NCI-H510A treated with DMSO at 0.1 percent for 48 hours (cell line): ENCODE measurements around the gene ATP1A4.

Source experiments
- DNase-seq: peaks from one replicate; lab custom pipeline; 2025; lab: John Stamatoyannopoulos, UW

Gene ATP1A4

DNA sequence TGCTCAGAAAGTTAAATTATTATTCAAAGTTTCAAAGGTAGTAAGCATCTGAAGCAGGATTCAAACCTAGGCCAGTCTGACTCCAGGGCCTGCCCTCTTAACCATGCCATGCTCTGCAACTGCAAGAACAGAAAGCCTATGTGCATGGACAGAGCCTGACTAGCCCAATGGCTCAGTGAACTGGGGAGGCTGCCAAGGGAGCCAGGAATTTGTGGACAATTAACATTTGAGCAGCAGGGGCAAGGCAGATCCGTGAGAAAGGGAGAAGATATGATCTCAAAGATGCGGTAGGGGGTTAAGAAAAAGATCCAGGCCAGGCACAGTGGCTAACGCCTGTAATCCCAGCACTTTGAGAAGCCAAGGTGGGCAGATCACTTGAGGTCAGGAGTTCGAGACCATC lies 6.5 kb upstream of the ATP1A4 start:
- DNase-seq, result no peak

DNA sequence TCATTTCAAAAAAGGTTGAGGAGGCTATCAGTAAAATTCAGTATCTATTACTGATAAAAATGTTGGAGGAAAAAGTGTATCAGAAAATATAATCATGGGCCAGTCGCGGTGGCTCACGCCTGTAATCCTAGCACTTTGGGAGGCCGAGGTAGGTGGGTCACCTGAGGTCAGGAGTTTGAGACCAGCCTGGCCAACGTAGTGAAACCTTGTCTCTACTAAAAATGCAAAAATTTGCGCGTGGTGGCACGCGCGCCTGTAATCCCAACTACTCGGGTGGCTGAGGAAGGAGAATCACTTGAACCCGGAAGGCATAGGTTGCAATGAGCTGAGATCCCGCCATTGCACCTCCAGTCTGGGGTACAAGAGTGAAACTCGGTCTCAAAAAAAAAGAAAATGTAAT lies 5.3 kb upstream of the ATP1A4 start:
- DNase-seq, result no peak

DNA sequence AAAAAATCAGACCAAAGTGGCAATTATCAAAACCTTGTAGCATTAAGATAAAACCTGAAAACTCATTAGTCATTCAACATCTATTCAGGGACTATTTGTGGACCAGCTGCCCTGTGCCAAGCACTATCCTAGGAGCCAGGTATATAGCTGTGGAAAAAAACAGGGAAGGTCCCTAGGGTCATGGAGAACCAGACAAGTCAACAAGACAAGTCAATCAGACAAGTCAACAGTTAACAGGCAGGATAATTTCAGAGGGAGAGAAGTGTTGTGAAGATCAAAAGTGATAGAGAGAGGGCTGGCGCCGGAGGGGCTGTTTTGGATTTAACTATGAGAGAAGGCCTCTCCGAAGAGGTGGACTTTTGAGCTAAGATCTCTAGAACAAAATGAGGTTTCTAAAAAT lies 3.3 kb upstream of the ATP1A4 start:
- DNase-seq, result no peak

DNA sequence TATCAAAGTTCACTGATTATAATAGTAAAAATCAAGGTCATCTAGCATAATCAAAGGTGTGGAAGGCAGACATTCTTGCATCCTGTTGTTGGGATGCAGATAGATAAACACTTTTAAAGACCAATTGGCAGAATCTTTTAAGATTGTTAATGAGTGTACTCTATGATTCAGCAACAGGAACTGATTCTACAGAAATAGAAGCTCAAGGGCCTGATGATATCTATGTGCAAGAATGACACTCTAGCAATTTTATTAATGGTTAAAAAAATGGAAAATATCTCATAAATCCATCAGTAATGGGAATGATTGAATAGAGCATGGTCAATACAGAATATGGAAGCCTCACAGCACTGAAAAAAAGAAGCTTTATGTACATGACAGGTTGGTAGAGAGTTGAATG lies 2.2 kb upstream of the ATP1A4 start:
- no peak for DNase-seq

DNA sequence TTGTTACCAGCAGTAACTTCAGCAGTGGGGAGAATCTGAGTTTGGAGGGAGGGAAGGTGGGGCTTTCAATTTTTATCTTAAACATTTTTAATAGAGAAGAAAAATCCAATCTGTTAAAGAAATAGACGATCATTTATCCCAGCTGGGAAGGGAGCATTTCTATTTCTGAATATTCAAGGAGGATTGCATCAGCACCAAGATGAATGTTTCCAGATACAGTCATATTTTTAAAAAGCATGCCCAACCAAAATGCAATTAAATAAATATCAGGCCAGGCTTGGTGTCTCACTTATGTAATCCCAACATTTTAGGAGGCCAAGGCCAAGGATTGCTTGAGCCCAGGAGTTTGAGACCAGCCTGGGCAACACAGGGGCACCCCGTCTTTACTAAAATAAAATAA lies 1.7 kb upstream of the ATP1A4 start:
- DNase-seq, result no peak

DNA sequence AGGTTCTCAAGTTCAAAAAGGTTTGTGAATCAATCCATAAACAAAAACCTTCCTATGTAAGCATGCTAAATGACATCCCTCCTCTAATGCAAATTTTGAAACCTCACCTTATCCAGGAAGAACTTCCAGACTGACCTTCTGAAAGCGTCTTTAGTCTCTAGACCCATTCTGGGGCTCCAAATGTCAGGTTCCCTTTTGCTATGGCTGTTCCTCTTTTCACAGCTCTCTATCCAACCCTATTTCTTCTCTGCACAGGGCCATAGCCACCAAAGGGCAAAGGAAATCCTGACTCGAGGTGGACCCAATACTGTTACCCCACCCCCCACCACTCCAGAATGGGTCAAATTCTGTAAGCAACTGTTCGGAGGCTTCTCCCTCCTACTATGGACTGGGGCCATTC lies 3.4 kb downstream of the ATP1A4 start:
- DNase-seq, result no peak

DNA sequence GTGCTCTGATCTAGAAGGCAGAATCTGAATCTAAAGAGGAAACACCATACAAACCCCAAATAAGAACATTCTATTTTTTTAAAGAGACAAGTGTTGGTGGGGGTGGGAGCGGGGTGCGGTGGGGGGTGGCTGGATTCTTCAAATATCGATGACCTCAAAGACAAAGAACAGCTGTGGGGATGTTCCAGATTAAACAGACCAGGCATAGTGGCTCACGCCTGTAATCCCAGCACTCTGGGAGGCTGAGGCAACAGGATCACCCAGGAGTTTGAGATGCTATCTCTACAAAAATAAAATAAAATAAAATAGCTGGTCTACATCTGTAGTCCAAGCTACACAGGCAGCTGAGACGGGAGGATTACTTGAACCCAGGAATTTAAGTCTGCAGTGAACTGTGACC lies 5.0 kb downstream of the ATP1A4 start:
- no peak for DNase-seq

DNA sequence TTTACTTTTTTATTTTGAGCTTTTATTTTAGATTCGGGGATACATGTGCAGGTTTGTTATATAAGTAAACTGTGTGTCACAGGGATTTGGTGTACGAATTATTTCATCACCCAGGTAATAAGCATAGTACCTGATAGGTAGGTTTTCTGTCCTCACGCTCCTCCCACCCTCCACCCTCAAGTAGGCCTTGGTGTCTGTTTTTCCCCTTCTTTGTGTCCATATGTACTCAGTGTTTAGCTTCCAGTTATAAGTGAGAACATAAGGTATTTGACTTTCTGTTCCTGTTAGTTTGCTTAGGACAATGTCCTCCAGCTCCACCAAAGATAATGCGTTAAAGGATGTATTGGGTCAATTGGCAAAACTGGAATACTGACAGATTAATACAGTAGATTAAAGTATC lies 5.8 kb downstream of the ATP1A4 start:
- no peak for DNase-seq

DNA sequence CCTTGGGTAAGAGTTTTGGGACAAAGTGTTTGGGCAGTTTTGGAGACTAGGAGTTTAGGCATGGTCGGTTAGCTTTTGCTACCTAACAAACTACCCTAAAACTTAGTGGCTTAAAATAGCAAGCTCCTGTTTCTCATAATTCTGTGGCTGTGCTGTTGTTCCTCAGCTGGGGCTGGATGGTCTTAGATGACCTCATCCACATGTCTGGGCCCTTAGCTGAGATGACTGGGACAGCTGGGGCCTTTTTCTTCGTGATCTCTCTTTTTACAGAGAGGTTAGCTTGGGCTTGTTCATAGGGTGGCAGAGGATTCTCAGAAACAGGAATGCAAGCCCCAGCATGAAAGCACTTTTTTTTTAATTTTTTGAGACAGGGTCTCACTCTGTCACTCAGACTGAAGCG lies 6.6 kb downstream of the ATP1A4 start:
- no peak for DNase-seq

DNA sequence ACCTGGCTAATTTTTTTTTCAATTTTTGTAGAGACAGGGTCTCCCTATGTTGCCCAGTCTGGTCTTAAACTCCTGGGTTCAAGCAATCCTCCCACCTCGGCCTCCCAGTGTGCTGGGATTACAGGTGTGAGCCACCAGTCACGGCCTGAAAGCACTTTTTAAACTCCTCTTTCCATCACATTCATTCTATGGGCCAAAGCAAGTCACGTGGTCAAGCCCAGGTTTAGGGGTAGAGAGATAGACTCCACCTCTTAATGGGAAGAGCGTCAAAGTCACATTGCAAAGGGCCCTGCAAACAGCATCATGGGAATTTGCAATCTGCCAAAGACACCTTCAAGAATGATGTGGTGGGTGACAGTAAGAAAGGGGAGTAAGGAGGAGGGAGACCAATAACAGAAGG lies 7.1 kb downstream of the ATP1A4 start:
- no peak for DNase-seq

DNA sequence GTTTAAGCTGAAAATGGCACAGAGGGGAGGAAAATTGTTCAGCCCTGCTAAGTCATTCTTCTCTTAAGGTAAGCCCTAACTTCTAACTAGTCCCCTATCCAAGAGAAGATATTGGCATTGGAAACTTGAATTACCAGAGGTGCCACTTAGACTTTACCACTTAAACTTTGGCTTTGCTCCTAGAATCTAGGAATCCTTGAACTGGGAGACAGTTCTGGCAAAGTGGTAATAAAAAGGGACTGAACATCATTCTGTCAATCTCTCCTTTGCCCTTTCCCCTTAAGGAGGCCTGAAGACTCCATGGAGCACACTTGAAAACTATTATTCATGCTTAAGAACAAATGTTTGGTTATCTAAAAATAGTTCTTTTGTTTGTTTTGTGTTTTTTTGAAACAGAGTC lies 8.4 kb downstream of the ATP1A4 start:
- DNase-seq, result no peak

DNA sequence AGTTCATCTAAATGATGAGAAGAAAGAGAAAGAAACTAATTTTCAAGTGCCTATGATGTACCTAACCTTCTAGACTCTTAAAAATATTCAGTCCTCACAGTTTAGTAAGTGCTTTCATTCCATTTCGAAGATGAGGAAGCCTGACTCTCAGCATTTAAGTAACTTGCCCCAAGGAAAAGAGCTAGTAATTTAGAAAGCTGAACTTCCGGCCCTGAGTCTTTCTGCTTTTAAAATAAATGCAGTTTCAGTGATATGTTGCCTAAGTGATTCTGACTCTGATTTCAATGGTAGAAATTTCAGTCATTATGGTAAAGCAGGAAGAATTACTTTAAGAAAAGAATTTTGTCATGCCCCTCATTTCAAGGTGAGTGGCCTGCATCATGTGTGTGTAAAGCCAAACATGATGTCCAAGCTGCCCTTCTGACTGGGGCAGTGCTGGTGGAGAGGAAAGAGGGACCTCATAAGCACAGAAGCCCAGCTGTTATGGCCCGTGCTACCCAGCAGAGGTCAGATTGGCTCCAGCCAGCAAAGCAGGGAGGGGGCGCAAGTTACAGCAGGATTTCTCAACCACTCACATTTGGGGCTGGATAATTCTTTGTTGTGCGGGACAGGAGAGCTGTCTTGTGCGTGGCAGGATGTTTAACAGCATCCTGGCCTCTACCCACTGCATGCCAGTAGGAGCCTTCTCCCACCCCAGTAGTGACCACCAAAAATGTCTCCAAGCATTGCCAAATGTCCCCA lies 10.7 kb downstream of the ATP1A4 start:
- DNase-seq, result no peak

DNA sequence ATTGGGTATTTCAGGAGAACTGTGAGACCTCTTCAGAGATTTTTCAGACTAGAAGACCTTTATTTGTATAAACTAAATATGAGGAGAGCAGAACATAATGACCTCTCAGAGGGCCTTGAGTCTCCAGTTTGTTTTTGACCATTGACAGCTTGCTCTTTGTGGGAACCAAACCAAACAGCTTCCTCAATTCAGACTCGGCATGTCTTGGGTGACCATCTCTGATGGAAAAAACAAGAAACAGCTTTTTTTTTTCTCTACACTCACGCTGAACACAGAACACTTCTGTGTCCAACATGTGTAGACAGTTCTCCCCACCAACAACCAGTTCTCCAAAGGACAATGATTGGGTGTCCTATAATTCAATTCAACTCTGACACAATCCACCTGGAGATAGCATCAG lies 11.5 kb downstream of the ATP1A4 start:
- DNase-seq, result no peak

DNA sequence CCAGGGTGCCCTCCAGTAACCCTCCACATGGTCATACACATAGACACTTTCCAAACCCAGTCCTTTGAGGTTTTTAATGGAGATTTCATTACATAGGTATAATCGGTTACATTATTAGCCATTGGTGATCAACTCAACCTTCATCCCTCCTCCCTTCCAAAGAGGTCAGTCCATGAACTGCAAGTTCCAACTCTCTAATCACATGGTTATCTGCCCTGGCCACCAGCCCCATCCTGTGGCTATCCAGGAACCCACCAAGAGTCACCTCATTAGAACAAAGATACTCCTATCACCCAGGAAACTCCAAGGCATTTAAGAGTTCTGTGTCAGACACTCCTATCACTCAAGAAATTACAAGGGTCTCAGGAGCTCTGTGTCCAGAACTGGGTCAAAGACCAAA lies 12.2 kb downstream of the ATP1A4 start:
- no peak for DNase-seq

DNA sequence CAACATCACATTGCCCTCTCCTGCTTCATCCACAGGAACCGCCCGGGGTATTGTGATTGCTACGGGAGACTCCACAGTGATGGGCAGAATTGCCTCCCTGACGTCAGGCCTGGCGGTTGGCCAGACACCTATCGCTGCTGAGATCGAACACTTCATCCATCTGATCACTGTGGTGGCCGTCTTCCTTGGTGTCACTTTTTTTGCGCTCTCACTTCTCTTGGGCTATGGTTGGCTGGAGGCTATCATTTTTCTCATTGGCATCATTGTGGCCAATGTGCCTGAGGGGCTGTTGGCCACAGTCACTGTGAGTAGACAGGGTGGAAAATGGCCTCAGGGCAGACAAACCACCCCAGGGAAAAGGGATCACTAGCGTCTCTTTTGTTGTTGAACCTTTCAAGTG lies 12.7 kb downstream of the ATP1A4 start:
- DNase-seq, result no peak

DNA sequence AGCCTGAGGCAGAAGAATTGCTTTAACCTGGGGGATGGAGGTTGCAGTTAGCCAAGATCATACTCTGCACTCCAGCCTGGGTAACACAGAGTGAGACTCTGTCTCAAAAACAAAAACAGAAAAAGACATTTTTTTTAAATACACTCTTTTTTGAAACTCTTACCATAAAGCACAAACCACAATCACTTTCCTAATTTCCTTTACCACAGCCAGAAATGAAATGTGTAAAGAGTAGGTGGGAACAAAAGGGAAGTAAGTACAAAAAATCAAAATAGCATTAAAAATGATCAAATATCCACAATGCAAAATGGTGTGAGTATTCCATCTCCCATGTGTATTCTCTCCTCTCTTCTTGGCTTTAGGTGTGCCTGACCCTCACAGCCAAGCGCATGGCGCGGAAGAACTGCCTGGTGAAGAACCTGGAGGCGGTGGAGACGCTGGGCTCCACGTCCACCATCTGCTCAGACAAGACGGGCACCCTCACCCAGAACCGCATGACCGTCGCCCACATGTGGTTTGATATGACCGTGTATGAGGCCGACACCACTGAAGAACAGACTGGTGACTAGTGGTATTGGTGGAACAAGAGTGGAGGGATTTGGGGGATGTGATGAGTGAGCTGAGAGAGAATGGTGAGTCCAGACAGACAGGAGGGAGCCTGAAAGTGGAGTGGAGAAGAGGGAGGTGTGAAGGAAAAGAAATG lies 14.9 kb downstream of the ATP1A4 start:
- DNase-seq, result no peak

DNA sequence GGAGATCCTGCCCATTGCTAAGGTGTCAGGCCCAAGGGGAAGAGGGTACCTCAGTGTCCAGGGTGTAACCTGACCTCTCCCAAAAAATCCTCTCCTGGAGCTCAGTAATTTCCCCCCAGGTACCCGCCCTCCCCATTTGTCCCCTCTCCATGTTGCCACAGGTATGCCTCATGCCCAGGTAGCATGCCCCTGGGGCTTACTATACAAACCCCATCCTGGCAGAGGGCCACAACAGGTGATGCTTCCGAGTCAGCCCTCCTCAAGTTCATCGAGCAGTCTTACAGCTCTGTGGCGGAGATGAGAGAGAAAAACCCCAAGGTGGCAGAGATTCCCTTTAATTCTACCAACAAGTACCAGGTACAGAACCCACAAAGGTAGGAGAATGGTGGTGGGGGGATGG lies 15.7 kb downstream of the ATP1A4 start:
- no peak for DNase-seq

DNA sequence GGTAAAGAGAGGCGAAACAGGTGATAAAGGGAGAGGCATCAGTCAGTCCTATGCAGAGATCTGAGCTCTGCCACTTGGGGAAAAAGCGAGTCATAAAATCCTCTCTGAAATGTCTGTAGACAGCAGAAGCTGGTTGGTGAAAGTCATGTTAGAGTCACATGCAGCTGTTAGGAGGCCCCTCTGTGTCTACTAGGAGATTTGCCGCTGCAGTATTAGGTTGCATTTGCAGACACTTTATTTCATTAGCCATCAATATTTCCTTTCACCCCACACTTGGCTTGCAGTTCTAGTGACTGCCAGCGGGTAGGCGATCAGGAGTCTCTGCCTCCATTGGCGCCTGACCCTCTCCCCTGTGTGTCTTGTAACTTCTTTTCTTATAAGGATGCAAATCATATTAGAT lies 16.2 kb downstream of the ATP1A4 start:
- no peak for DNase-seq

DNA sequence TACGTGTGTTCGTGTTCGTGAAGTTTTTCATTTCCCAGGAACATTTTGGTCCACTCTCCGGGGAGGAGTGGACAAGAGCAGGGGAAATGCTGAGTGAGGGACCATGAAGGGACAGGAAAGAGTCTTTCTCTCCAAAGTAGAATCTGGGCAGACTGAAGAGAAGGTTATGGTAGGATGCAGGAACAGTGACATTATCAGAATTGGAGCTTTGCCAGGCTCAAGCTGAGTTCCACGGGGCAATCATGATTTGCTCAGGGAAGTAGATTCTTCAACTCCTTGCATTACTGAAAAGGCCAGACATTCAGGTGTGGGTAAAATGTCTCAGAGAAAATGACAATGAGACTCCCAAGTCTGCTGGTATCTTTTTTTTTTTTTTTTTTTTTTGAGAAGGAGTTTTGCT lies 16.6 kb downstream of the ATP1A4 start:
- DNase-seq, result no peak

DNA sequence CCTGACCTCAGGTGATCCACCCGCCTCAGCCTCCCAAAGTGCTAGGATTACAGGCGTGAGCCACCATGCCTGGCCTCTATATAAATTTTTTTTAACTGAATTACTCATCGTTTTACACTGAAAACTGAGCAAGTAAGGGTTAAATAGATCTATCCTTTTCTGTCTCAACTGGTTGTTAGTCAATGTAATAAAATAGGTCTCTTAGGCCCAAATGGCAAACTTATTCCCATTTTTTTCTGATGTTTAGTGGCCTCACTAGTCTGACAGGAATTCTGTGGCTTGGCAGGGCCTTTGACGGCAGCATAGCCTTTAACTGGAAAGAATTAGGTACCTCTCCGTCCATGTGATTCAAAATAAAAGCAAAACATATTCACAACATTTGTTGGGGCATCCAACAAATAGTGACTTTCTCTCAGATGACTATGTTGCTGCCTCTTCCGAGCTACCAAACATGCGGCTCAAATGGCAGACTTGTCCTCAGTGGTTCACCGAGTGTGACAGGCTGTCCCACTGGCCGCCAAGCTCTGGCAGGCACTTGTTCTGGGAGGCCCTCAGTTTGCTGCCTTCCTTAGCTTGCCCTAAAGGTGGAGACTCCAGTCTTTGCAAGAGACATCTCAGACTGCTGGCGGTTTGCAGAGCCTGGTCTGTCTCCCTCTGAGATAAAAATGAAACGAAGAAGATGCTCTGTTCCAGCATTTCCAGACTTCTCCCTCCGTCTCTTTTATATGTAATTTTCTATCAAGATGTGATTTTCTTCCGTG lies 17.4 kb downstream of the ATP1A4 start:
- no peak for DNase-seq

DNA sequence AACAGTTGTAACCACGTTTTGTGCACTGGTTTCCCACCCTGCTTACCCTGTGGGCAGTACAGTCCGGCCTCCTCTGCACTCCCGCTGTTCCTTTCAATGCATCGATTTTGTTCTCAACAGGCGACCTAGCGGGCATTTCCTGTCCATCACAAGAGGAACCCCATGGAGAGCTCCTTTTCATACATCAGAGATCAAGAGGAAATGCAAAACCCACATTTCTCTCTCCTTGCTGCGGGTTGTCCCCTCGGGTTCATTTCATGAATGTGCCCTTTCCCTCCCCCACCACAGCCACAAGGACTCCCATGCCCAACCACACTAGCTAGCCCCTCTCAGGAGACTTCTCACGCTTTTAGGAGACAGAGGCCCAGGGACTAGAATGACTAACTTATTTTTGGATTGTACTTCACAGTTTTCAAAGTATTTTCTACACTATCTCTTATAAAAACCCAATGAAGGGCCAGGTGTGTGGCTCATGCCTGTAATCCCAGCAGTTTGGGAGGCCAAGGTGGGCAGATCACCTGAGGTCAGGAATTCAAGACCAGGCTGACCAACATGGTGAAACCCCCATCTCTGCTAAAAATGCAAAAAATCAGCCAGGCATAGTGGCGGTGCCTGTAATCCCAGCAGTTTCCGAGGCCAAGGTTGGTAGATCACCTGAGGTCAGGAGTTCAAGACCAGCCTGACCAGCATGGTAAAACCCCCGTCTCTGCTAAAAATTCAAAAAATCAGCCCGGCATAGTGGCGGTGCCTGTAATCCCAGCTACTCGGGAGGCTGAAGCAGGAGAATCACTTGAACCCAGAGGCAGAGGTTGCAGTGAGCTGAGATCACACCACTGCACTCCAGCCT lies 18.4 kb downstream of the ATP1A4 start:
- peak; percentile 30 for DNase-seq

DNA sequence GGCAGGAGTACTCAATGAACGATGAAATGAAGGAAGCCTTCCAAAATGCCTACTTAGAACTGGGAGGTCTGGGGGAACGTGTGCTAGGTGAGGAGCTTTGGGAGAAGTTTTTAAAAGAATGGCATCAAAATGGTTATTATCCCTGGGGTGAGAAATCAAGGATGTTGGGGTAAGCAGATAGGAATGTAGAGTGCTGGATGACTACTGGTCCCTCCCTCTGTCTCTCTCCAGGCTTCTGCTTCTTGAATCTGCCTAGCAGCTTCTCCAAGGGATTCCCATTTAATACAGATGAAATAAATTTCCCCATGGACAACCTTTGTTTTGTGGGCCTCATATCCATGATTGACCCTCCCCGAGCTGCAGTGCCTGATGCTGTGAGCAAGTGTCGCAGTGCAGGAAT lies 20.0 kb downstream of the ATP1A4 start:
- no peak for DNase-seq
